GF-D8 (cell line): Measurements from ENCODE around the gene NETO2.
"Not testable (repeated sequence)": the region's sequence is repeated elsewhere in the genome, so short reads cannot be mapped to it uniquely, and the experiment has no call there.

Experiments
- DNase-seq: peaks from one replicate; lab custom pipeline; 2025; lab: John Stamatoyannopoulos, UW

The NETO2 gene

GRCh38 chr16:47134550-47134949 is 9.2 kb downstream of the NETO2 start:
- no peak for DNase-seq

- DNase-seq: no peak
These were observed 11.4 kb downstream of the NETO2 start for GRCh38 chr16:47132308-47132707.

- no peak for DNase-seq
These were observed 13.8 kb downstream of the NETO2 start for GRCh38 chr16:47129755-47130435.

- DNase-seq: no peak
These were observed 16.2 kb downstream of the NETO2 start for GRCh38 chr16:47127541-47127940.

GRCh38 chr16:47125757-47126156 is 18.0 kb downstream of the NETO2 start:
- DNase-seq: no peak

GRCh38 chr16:47113130-47113529 is 30.6 kb downstream of the NETO2 start:
- DNase-seq: no peak

- no peak for DNase-seq
These were observed 32.8 kb downstream of the NETO2 start for GRCh38 chr16:47110939-47111338.

GRCh38 chr16:47109361-47109760 is 34.4 kb downstream of the NETO2 start:
- no peak for DNase-seq

- DNase-seq: not testable (repeated sequence)
These were observed 40.8 kb downstream of the NETO2 start for GRCh38 chr16:47102921-47103320.

GRCh38 chr16:47097154-47097553 is 46.6 kb downstream of the NETO2 start:
- DNase-seq: not testable (repeated sequence)

- no peak for DNase-seq
These were observed 47.4 kb downstream of the NETO2 start for GRCh38 chr16:47096297-47096696.

- no peak for DNase-seq
These were observed 59.5 kb downstream of the NETO2 start for GRCh38 chr16:47084198-47084597.

- DNase-seq: no peak
These were observed 61.5 kb downstream of the NETO2 start for GRCh38 chr16:47082099-47082865.

- no peak for DNase-seq
These were observed 62.6 kb downstream of the NETO2 start for GRCh38 chr16:47081115-47081514.

- no peak for DNase-seq
These were observed 63.9 kb downstream of the NETO2 start for GRCh38 chr16:47079860-47080259.

- DNase-seq: no peak
These were observed 70.3 kb downstream of the NETO2 start for GRCh38 chr16:47073223-47074155.

GRCh38 chr16:47072158-47072557 is 71.6 kb downstream of the NETO2 start:
- DNase-seq: no peak

GRCh38 chr16:47069841-47070584 is 73.7 kb downstream of the NETO2 start:
- no peak for DNase-seq

- DNase-seq: no peak
These were observed 74.4 kb downstream of the NETO2 start for GRCh38 chr16:47069313-47069712.

- no peak for DNase-seq
These were observed 76.5 kb downstream of the NETO2 start for GRCh38 chr16:47067203-47067602.

GRCh38 chr16:47065766-47066688 is 77.7 kb downstream of the NETO2 start:
- no peak for DNase-seq
